GM19395 (cell line): Measurements from ENCODE around the gene CLEC20A.

Source experiments
- ATAC-seq: cut with Tn5 transposase; IDR thresholded peaks from one replicate; pipeline ENCODE4 v1.9.1; 2021; ENCODE audit warnings: mild to moderate bottlenecking, moderate library complexity; ENCODE audit not compliant: unreplicated experiment

The CLEC20A gene

GRCh38 chr1:178496410-178497135 is at the start of gene CLEC20A:
TSS of gene CLEC20A (minus strand) at chr1:178496964. CDS start at chr1:178496939, 25 bp downstream.
- no peak for ATAC-seq

DNA sequence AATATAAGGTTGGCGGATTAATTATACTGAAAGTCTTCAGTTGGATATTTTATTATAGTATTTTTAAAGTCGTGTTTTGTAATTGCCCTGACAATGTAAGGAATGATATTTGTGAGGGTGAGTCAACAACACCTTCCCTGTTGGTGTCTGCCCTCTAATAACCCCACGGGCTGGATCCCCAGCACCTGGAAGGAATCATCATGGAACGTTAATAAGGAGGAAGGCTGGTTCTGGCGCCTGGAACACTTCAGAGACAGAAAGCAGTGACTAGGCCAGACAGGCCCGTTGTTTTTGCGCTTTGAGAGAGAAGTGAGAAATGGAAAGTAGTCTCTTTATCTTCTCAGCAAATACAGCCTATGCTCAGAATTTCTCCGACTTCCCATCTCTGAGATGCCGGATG is 47.8 kb upstream of the CLEC20A start:
- ATAC-seq, result no peak

DNA sequence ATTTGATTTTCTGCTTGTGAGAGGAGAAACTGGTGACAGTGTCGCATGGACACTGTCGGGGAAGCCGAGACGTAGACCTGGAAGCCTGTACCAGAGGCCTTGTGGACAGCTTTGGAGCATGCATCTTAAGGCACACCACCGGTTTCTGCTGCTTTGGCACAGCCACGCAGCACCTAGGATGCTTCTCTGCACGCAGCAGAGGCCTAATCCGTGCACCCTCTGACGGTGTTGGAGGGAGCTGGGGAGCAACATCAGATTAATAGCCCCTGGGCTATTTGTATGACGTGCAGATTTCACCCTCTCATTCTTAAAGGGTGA is 46.5 kb upstream of the CLEC20A start:
- peak; percentile 50 for ATAC-seq

DNA sequence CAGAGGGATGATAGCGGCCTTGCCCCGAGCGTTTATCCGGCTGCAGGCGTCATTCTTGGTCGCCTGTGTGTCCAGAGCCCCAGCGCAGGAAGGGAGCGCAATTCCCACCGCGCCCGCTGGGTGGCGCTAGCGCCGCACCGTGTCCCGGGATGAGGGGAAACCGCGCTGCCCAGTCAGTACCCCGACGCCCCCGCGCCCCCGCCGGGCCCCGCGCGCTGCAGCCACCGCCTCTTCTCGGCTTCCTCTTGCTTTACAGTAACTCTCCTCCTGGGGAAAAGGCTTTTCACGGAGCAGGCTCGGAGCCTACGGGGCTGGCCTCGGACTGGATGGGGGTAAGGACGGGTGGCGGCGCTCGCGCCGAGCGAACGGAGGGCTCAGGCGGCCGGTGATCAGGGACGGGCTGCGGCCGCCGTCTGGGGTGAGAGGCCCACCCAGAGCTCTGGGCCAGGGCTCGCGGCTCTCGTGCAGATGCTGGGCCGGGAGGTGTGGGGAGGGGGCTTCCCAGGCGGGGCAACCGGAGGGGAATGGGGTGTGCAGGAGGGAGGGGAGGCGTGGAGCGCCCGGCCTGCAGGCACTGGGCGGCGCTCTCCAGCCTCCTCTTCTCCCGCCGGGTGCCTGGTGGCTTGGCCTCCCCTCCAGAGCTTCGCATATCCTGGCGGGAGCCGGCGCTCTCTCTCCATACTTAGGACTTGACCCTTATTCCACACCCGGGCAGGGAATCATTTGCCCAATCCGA is 46.0 kb upstream of the CLEC20A start:
- ATAC-seq, result peak; percentile 83

GRCh38 chr1:178541829-178542553 is 45.2 kb upstream of the CLEC20A start:
- ATAC-seq, result peak; percentile 57

DNA sequence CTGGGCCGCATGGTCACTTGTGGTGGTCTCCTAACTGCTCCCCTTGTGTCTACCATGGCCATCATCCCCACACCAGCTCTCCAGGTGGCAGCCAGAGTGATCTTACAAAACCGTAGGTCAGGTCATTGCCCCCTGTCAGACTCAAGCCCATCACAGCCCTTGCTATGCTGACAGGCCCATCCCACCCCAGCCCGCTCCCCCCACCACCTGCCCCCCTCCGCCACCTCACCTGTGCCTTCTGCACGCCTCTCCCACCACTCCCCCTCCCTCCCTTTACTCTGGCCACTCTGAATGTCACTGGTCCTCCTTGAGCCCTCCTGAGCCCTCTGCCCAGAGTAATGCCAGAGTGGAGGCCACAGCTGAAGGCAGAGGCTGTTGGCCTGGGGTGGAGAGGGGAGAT is 44.6 kb upstream of the CLEC20A start:
- no peak for ATAC-seq

DNA sequence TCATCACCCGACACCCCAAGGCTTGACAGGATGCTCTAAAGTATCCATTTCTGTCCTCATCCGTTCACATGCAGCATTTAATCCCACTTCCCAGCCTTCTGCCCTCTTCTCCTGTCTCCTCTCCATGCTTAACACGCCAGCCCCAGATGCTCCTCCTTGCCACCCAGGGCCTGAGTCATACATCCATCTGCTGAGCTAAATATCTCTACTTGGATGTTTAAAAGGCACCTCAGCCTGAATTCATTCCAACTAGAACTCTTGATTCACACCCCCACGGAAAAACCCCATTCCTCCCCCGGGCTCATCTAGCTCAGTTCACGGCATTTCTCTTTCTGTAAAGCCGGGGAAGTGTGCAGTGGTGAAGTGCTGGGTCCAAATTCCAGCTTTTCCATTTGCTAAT is 43.9 kb upstream of the CLEC20A start:
- ATAC-seq, result no peak

GRCh38 chr1:178540204-178540603 is 43.4 kb upstream of the CLEC20A start:
- ATAC-seq, result no peak

DNA sequence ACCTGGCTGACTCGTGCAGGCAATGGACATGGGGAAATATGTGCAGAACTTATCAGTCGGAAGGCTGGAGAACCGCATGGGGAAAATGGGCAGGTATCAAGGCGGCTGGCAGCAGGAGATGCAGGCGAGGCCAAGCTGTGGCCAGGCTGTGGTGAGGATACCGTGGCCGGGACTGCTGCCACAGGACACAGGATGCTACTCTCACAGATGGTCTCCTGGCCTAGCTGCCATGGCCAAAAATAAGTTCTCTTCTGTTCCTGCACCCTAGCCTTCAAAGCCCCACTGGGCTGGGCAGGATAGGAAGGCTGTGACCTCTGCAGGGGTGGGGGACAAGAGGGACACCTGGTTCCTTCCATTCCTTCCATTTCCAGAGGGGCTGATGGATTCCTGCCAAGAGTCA is 42.5 kb upstream of the CLEC20A start:
- no peak for ATAC-seq

GRCh38 chr1:178538192-178538916 is 41.6 kb upstream of the CLEC20A start:
- no peak for ATAC-seq

- no peak for ATAC-seq
These were observed 40.8 kb upstream of the CLEC20A start for GRCh38 chr1:178537382-178538090.

GRCh38 chr1:178536844-178537371 is 40.1 kb upstream of the CLEC20A start:
- ATAC-seq, result no peak

- ATAC-seq, result no peak
These were observed 39.6 kb upstream of the CLEC20A start for GRCh38 chr1:178536329-178536728.

DNA sequence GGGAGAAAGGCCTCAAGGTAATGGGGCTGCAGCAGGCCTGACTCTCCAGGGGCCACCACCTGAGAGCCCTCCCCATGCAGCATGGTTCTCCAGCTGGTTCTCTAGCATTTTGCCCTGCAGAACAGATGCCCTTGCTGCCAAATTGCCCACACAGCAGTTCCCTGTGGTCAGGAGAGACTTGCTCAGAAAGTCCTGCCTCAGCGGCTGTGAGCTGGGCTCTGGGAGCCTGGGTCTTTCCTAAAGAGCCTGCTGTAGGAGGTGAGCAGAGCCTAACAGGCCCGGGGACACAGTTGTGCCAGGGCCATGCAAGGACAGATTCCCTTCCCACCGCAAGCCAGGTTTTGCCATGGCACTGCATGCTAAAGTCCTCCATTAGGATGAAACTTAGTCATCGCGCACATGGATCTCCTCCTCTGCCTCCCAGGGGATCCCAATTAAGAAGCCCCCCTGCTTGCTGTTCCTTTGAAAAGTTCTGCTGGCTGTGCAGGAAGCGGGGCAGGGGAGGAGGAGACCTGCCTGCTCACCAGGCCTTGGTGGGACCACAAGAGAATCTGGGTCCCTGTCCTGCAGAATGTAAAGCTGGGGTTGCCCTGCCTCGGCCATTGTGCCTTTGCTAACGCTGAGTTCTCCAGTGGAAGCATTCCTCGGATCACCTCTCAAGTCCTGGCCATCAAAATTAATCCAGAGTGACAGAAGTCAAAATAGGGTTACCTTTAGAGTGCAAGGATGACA is 37.5 kb upstream of the CLEC20A start:
- ATAC-seq, result no peak

DNA sequence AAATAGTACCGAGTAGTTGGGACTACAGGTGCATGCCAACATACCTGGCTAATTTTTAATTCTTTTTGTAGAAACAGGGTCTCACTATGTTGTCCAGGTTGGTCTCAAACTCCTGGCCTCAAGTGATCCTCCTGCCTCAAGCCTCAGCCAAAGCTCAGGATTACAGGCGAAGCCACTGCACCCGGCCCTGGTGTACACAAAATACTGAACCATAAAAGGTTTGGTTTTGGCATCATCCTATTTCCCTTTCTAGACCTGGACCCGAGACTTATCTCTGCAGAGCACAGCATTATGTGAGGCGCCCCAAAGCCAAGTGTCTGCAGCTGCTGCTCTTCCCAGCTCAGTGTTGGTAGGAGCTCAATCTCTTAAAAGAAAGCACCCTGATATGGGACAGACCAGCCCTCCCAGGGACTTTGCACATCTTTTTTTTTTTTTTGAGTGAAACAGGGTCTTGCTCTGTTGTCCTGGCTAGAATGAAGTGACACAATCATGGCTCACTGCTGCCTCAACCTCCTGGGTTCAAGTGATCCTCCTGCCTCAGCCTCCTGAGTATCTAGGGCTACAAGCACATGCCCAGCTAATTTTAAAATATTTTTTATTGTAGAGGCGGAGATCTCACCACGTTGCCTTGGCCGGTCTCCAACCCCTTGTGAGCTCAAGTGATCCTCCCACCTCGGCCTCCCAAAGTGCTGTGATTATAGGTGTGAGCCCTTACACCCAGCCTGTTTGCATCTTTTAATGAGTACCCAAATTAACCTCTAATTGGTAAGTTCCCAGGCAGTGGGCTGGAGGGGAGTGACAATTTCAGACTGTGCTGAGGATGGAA is 36.6 kb upstream of the CLEC20A start:
- ATAC-seq, result no peak

DNA sequence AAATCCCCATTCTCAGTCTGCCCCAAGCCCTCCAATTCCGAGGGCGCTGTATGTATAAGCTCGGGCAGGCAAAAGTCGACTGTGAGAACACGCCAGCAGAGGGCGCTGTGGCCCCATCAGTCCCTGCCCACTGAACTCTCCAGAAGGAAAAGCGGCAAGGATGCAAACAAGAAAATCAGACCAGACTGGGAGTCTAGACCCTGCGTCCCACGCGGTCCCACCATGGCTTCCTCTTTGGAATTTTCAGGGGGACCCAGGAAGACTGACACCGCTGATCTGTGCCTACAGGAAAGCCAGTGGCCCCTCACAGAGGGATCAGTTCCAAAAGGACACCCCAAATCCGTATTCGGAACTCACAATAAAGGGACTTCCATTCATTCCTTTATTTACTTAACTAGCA is 35.6 kb upstream of the CLEC20A start:
- peak; percentile 92 for ATAC-seq

- peak; percentile 36 for ATAC-seq
These were observed 35.1 kb upstream of the CLEC20A start for GRCh38 chr1:178531887-178532286.

DNA sequence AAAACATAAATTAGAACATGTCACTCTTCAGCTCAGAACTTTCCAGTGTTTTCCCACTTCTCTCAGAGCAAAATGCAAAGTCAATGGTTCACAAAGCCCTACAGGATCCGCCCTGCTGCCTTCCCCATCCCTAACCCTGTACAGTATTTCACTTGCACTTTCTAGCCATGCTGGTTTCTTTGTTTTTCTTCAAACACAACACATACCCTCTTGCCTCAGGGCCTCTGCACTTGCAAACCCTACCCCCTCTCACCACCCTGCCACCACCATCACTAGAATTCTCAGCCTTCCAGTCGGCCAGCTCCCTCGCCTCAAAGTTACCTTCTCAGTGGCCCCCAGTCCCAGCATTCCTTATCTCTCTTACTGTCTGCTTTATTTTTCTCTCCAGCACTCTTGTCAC is 33.7 kb upstream of the CLEC20A start:
- ATAC-seq, result no peak

- no peak for ATAC-seq
These were observed 33.3 kb upstream of the CLEC20A start for GRCh38 chr1:178530037-178530402.
